ENCODE results near the gene MYO18B. TPM values are rescaled to one million over a fixed set of nuclear protein-coding genes. Genes with fewer than 3 reads are reported as not detected.

Gene MYO18B
- total RNA-seq, 1 experiment from 2014 or later: 0.05 TPM

- no peak for TF ChIP-seq EZH2 (IDR thresholded peaks at IDR 0.05)
These were observed 30.5 kb upstream of the MYO18B start (continued) for GRCh38 chr22:25711491-25711890.

- CTCF ChIA-PET: no interaction called here
- intact Hi-C loops (cut with micrococcal nuclease): no loop called here
These were observed 29.2 kb upstream of the MYO18B start for GRCh38 chr22:25712661-25713400.

More at GRCh38 chr22:25712661-25713400, 29.2 kb upstream of the MYO18B start:
- no peaks in the 10 kb centered on the region for H3K4me1 ChIP-seq (ENCODE audit: control insufficient read depth in 1 of 2, insufficient read depth in 2 of 2, low read length in 2 of 2)
- no peak overlapping the region for H3K4me2 ChIP-seq (ENCODE audit: low read length)
- no peak overlapping the region for H3K4me3 ChIP-seq (replicated peaks in 1 of 2; ENCODE audit: low read depth in 1 of 2, low read length in 2 of 2)
- TF ChIP-seq EZH2 (IDR thresholded peaks at IDR 0.05) (no peak), ZFX (IDR thresholded peaks at IDR 0.05) (no peak), ATF3 (IDR thresholded peaks at IDR 0.05) (no peak), RAD21 (IDR thresholded peaks at IDR 0.05; ENCODE audit: low read depth) (no peak), ZBTB33 (IDR thresholded peaks at IDR 0.05; ENCODE audit: extremely low read depth, insufficient replicate concordance, low read length) (no peak), YY1 (IDR thresholded peaks at IDR 0.05; ENCODE audit: extremely low read depth, insufficient replicate concordance, low read depth, low read length) (no peak), CBX3 (IDR thresholded peaks at IDR 0.05; ENCODE audit: low read depth) (no peak), REST (IDR thresholded peaks at IDR 0.05; ENCODE audit: low read depth) (no peak)
- no peaks in the 10 kb centered on the region for H3K9me3 ChIP-seq (ENCODE audit: control insufficient read depth in 1 of 2, insufficient read depth in 1 of 2, low read depth in 1 of 2, low read length in 2 of 2)
- H3K79me2 ChIP-seq (ENCODE audit: insufficient read depth, low read length): no peaks in the 10 kb centered on the region
- BruUV-seq (replicated peaks): no TSS peak
- no peak for ATAC-seq
- H3K27me3 ChIP-seq (ENCODE audit: insufficient read depth, low read length): no peaks in the 10 kb centered on the region
- no peaks in the 10 kb centered on the region for H3K36me3 ChIP-seq (ENCODE audit: control insufficient read depth in 1 of 2, insufficient read depth in 2 of 2, low read length in 2 of 2)
- no peak overlapping the region for H3K27ac ChIP-seq (ENCODE audit: low read depth, low read length)
- ChIA-PET RAD21 (ENCODE audit: low non-redundant PET in 1 of 2, low total read pairs in 2 of 2, uncharacterized antibody in 2 of 2, unreplicated experiment in 2 of 2) (no interaction called here), POLR2A (no interaction called here)
- no peaks in the 10 kb centered on the region for H4K20me1 ChIP-seq (ENCODE audit: insufficient read depth)
- no peak overlapping the region for H2AFZ ChIP-seq (ENCODE audit: low read depth, low read length, poor library complexity, severe bottlenecking)
- H3K9me2 ChIP-seq (ENCODE audit: insufficient read depth): no peaks in the 10 kb centered on the region
- no peak for DNase-seq (ENCODE audit: low read depth, low spot score)
- no peak overlapping the region for H3K9ac ChIP-seq (ENCODE audit: low read length)
